ENCODE results near the gene DCC.

DCC gene

GRCh38 chr18:53056064-53056463 is 716.1 kb downstream of the DCC start:
- Histone ChIP-seq H3K27me3 (replicated peaks; ENCODE audit: control insufficient read depth, insufficient read depth, low read length) (no peaks in the 10 kb centered on the region), H3K4me3 (replicated peaks; ENCODE audit: low read depth, low read length) (no peak overlapping the region), H3K36me3 (ENCODE audit: control insufficient read depth, insufficient read depth, low read length) (no peaks in the 10 kb centered on the region)
- TF ChIP-seq CTCF (IDR thresholded peaks at IDR 0.05; ENCODE audit: insufficient read depth, low read length, poor library complexity, severe bottlenecking), result no peak
- no peak for DNase-seq (ENCODE audit: extremely low read depth, insufficient read length)

- no peak for TF ChIP-seq CTCF (IDR thresholded peaks at IDR 0.05; ENCODE audit: insufficient read depth, low read length, poor library complexity, severe bottlenecking)
- Histone ChIP-seq H3K27me3 (replicated peaks; ENCODE audit: control insufficient read depth, insufficient read depth, low read length) (no peaks in the 10 kb centered on the region), H3K4me3 (replicated peaks; ENCODE audit: low read depth, low read length) (no peak overlapping the region), H3K36me3 (ENCODE audit: control insufficient read depth, insufficient read depth, low read length) (no peaks in the 10 kb centered on the region)
- no peak for DNase-seq (ENCODE audit: extremely low read depth, insufficient read length)
Observed at GRCh38 chr18:53070788-53071187, 730.8 kb downstream of the DCC start.

- Histone ChIP-seq H3K36me3 (ENCODE audit: control insufficient read depth, insufficient read depth, low read length) (no peaks in the 10 kb centered on the region), H3K27me3 (replicated peaks; ENCODE audit: control insufficient read depth, insufficient read depth, low read length) (no peaks in the 10 kb centered on the region), H3K4me3 (replicated peaks; ENCODE audit: low read depth, low read length) (no peak overlapping the region)
- no peak for TF ChIP-seq CTCF (IDR thresholded peaks at IDR 0.05; ENCODE audit: insufficient read depth, low read length, poor library complexity, severe bottlenecking)
- DNase-seq (ENCODE audit: extremely low read depth, insufficient read length), result no peak
Observed at GRCh38 chr18:53080687-53081086, 740.7 kb downstream of the DCC start.

GRCh38 chr18:53093636-53094035 is 753.6 kb downstream of the DCC start:
- DNase-seq (ENCODE audit: extremely low read depth, insufficient read length), result no peak
- Histone ChIP-seq H3K36me3 (ENCODE audit: control insufficient read depth, insufficient read depth, low read length) (no peaks in the 10 kb centered on the region), H3K27me3 (replicated peaks; ENCODE audit: control insufficient read depth, insufficient read depth, low read length) (no peaks in the 10 kb centered on the region), H3K4me3 (replicated peaks; ENCODE audit: low read depth, low read length) (no peak overlapping the region)
- TF ChIP-seq CTCF (IDR thresholded peaks at IDR 0.05; ENCODE audit: insufficient read depth, low read length, poor library complexity, severe bottlenecking), result no peak

GRCh38 chr18:53101536-53102105 is 761.6 kb downstream of the DCC start:
- no peak for DNase-seq (ENCODE audit: extremely low read depth, insufficient read length)
- no peak for TF ChIP-seq CTCF (IDR thresholded peaks at IDR 0.05; ENCODE audit: insufficient read depth, low read length, poor library complexity, severe bottlenecking)
- Histone ChIP-seq H3K27me3 (replicated peaks; ENCODE audit: control insufficient read depth, insufficient read depth, low read length) (no peaks in the 10 kb centered on the region), H3K36me3 (ENCODE audit: control insufficient read depth, insufficient read depth, low read length) (no peaks in the 10 kb centered on the region), H3K4me3 (replicated peaks; ENCODE audit: low read depth, low read length) (no peak overlapping the region)

GRCh38 chr18:53114441-53114840 is 774.4 kb downstream of the DCC start:
- Histone ChIP-seq H3K27me3 (replicated peaks; ENCODE audit: control insufficient read depth, insufficient read depth, low read length) (no peaks in the 10 kb centered on the region), H3K36me3 (ENCODE audit: control insufficient read depth, insufficient read depth, low read length) (no peaks in the 10 kb centered on the region), H3K4me3 (replicated peaks; ENCODE audit: low read depth, low read length) (no peak overlapping the region)
- no peak for TF ChIP-seq CTCF (IDR thresholded peaks at IDR 0.05; ENCODE audit: insufficient read depth, low read length, poor library complexity, severe bottlenecking)
- DNase-seq (ENCODE audit: extremely low read depth, insufficient read length), result no peak

Measured in GM06990 (cell line).